HG03045 (cell line): ENCODE data around the gene CD93.

Experiments
- ATAC-seq: cut with Tn5 transposase; IDR thresholded peaks from one replicate; pipeline ENCODE4 v1.9.1; 2021; ENCODE audit warnings: mild to moderate bottlenecking, moderate library complexity; ENCODE audit not compliant: unreplicated experiment

The CD93 gene

GRCh38 chr20:23062632-23063031 is 23.5 kb downstream of the CD93 start:
- ATAC-seq: no peak

GRCh38 chr20:23061734-23062561 is 24.2 kb downstream of the CD93 start:
- no peak for ATAC-seq

GRCh38 chr20:23061262-23061661 is 24.9 kb downstream of the CD93 start:
- no peak for ATAC-seq

GRCh38 chr20:23060629-23061028 is 25.5 kb downstream of the CD93 start:
- ATAC-seq: no peak

GRCh38 chr20:23059846-23060245 is 26.3 kb downstream of the CD93 start:
- no peak for ATAC-seq

- no peak for ATAC-seq
Measured at GRCh38 chr20:23059001-23059400, 27.1 kb downstream of the CD93 start.

- no peak for ATAC-seq
Measured at GRCh38 chr20:23058240-23058639, 27.9 kb downstream of the CD93 start.

GRCh38 chr20:23052904-23053303 is 33.2 kb downstream of the CD93 start:
- ATAC-seq: no peak

GRCh38 chr20:23050847-23051627 is 35.1 kb downstream of the CD93 start:
- no peak for ATAC-seq

GRCh38 chr20:23050076-23050838 is 35.9 kb downstream of the CD93 start:
- no peak for ATAC-seq

- no peak for ATAC-seq
Measured at GRCh38 chr20:23049201-23050075, 36.7 kb downstream of the CD93 start, which contains the start of gene THBD. TSS of gene THBD (minus strand) at chr20:23049672. CDS start at chr20:23049504, 168 bp downstream.

GRCh38 chr20:23048283-23049200 is 37.6 kb downstream of the CD93 start:
- ATAC-seq: no peak

- ATAC-seq: no peak
Measured at GRCh38 chr20:23047738-23048214, 38.3 kb downstream of the CD93 start.

GRCh38 chr20:23047001-23047737 is 39.0 kb downstream of the CD93 start:
- ATAC-seq: no peak

GRCh38 chr20:23046431-23046830 is 39.7 kb downstream of the CD93 start:
- no peak for ATAC-seq

GRCh38 chr20:23043376-23043775 is 42.7 kb downstream of the CD93 start:
- ATAC-seq: no peak

GRCh38 chr20:23042270-23042669 is 43.9 kb downstream of the CD93 start:
- ATAC-seq: no peak

GRCh38 chr20:23039885-23040508 is 46.1 kb downstream of the CD93 start:
- no peak for ATAC-seq
